T-helper 17 cell (primary cell): ENCODE measurements around the gene MRPS15. TPM values are rescaled to one million over a fixed set of nuclear protein-coding genes. Genes with fewer than 3 reads are reported as not detected.

Experiments used
- ATAC-seq: fragments of 150-1000 bp; cut with Tn5 transposase; 2 replicates; pipeline ENCODE4 v1.10.0; 2021; ENCODE audit warnings: mild to moderate bottlenecking, moderate library complexity
- DNase-seq, 3 donors: peaks; one replicate each; pipeline versions ENCODE4 v3.0.0 to v3.0.0-alpha.2; 2020 to 2021
- H3K9me3 ChIP-seq: one replicate; pipeline ENCODE4 v1.7.0; 2013; ENCODE audit warnings: low read length, mild to moderate bottlenecking; ENCODE audit not compliant: control insufficient read depth, poor library complexity, severe bottlenecking
- H3K27ac Mint-ChIP-seq: one replicate; pipeline ENCODE4 v1.8.0; 2022; ENCODE audit warnings: mild to moderate bottlenecking, moderate library complexity, mixed read lengths
- H3K27me3 Mint-ChIP-seq: one replicate; pipeline ENCODE4 v1.8.0; 2022; ENCODE audit warnings: mixed read lengths
- H3K36me3 Mint-ChIP-seq: one replicate; pipeline ENCODE4 v1.8.0; 2022; ENCODE audit warnings: low read depth, mixed read lengths
- H3K4me1 Mint-ChIP-seq: one replicate; pipeline ENCODE4 v1.8.0; 2022; ENCODE audit warnings: mild to moderate bottlenecking, mixed read lengths
- H3K4me3 Mint-ChIP-seq: one replicate; pipeline ENCODE4 v1.8.0; 2022; ENCODE audit warnings: mild to moderate bottlenecking, moderate library complexity, mixed read lengths
- total RNA-seq, 4 donors: library from RNA in 2 of 4; stranded (reverse) in 2 of 4; gene quantifications; one replicate each; pipeline ENCODE4 v1.2.3 and lab custom pipeline; 2022 to 2026

The MRPS15 gene
- total RNA-seq, 2 donors from 2014 or later: 31.4 to 37.5 TPM

GRCh38 chr1:36446271-36446670, 17.9 kb downstream of the MRPS15 start:
- H3K27ac Mint-ChIP-seq: no peak overlapping the region
- ATAC-seq (no peak), DNase-seq (no peak)
- no peaks in the 10 kb centered on the region for H3K36me3 Mint-ChIP-seq
- peaks cover 14% of the 10 kb centered on the region for H3K4me1 Mint-ChIP-seq
- H3K27me3 Mint-ChIP-seq: no peaks in the 10 kb centered on the region
- H3K4me3 Mint-ChIP-seq: no peak overlapping the region
- no peaks in the 10 kb centered on the region for H3K9me3 ChIP-seq

GRCh38 chr1:36443297-36443696, 20.9 kb downstream of the MRPS15 start:
- DNase-seq (no peak), ATAC-seq (no peak)
- Mint-ChIP-seq H3K4me3 (no peak overlapping the region), H3K4me1 (peaks cover 1% of the 10 kb centered on the region), H3K27ac (no peak overlapping the region), H3K27me3 (no peaks in the 10 kb centered on the region), H3K36me3 (no peaks in the 10 kb centered on the region)
- H3K9me3 ChIP-seq: no peaks in the 10 kb centered on the region

- H3K9me3 ChIP-seq: no peaks in the 10 kb centered on the region
- no peak for DNase-seq
- Mint-ChIP-seq H3K4me1 (no peaks in the 10 kb centered on the region), H3K36me3 (no peaks in the 10 kb centered on the region), H3K4me3 (no peak overlapping the region), H3K27ac (no peak overlapping the region), H3K27me3 (no peaks in the 10 kb centered on the region)
- no peak for ATAC-seq
These were observed 21.8 kb downstream of the MRPS15 start for GRCh38 chr1:36442337-36442736.

- DNase-seq: no peak
- no peaks in the 10 kb centered on the region for H3K36me3 Mint-ChIP-seq
- no peak overlapping the region for H3K27ac Mint-ChIP-seq
- no peaks in the 10 kb centered on the region for H3K9me3 ChIP-seq
- no peaks in the 10 kb centered on the region for H3K4me1 Mint-ChIP-seq
- H3K27me3 Mint-ChIP-seq: no peaks in the 10 kb centered on the region
- ATAC-seq: no peak
- no peak overlapping the region for H3K4me3 Mint-ChIP-seq
These were observed 23.5 kb downstream of the MRPS15 start for GRCh38 chr1:36440646-36441045.

- no peak overlapping the region for H3K27ac Mint-ChIP-seq
- no peaks in the 10 kb centered on the region for H3K9me3 ChIP-seq
- DNase-seq: no peak
- H3K4me1 Mint-ChIP-seq: no peaks in the 10 kb centered on the region
- ATAC-seq: no peak
- H3K27me3 Mint-ChIP-seq: no peaks in the 10 kb centered on the region
- no peak overlapping the region for H3K4me3 Mint-ChIP-seq
- H3K36me3 Mint-ChIP-seq: no peaks in the 10 kb centered on the region
These were observed 24.1 kb downstream of the MRPS15 start for GRCh38 chr1:36440044-36440443.

GRCh38 chr1:36438715-36439114, 25.5 kb downstream of the MRPS15 start:
- DNase-seq (no peak), ATAC-seq (no peak)
- H3K9me3 ChIP-seq: no peaks in the 10 kb centered on the region
- H3K27ac Mint-ChIP-seq: no peak overlapping the region
- no peaks in the 10 kb centered on the region for H3K27me3 Mint-ChIP-seq
- no peak overlapping the region for H3K4me3 Mint-ChIP-seq
- peaks cover 2% of the 10 kb centered on the region for H3K4me1 Mint-ChIP-seq
- no peaks in the 10 kb centered on the region for H3K36me3 Mint-ChIP-seq

GRCh38 chr1:36436821-36437220, 27.4 kb downstream of the MRPS15 start:
- DNase-seq (no peak), ATAC-seq (no peak)
- Mint-ChIP-seq H3K4me1 (peaks cover 7% of the 10 kb centered on the region), H3K27ac (no peak overlapping the region), H3K4me3 (no peak overlapping the region), H3K27me3 (no peaks in the 10 kb centered on the region), H3K36me3 (no peaks in the 10 kb centered on the region)
- H3K9me3 ChIP-seq: no peaks in the 10 kb centered on the region

- Mint-ChIP-seq H3K27ac (no peak overlapping the region), H3K27me3 (peaks cover 4% of the 10 kb centered on the region), H3K4me1 (peaks cover 7% of the 10 kb centered on the region), H3K4me3 (no peak overlapping the region), H3K36me3 (peaks cover 5% of the 10 kb centered on the region)
- ATAC-seq (no peak), DNase-seq (no peak)
- no peaks in the 10 kb centered on the region for H3K9me3 ChIP-seq
These were observed 31.1 kb downstream of the MRPS15 start for GRCh38 chr1:36433102-36433501.

- H3K4me1 Mint-ChIP-seq: peaks cover 7% of the 10 kb centered on the region
- peaks cover 4% of the 10 kb centered on the region for H3K27me3 Mint-ChIP-seq
- no peak overlapping the region for H3K4me3 Mint-ChIP-seq
- DNase-seq (no peak), ATAC-seq (no peak)
- H3K27ac Mint-ChIP-seq: no peak overlapping the region
- no peaks in the 10 kb centered on the region for H3K9me3 ChIP-seq
- H3K36me3 Mint-ChIP-seq: peaks cover 5% of the 10 kb centered on the region
These were observed 31.6 kb downstream of the MRPS15 start for GRCh38 chr1:36432616-36433015.

- H3K36me3 Mint-ChIP-seq: peaks cover under 1% of the 10 kb centered on the region
- no peaks in the 10 kb centered on the region for H3K9me3 ChIP-seq
- no peak overlapping the region for H3K27ac Mint-ChIP-seq
- no peak overlapping the region for H3K4me3 Mint-ChIP-seq
- ATAC-seq (no peak), DNase-seq (no peak)
- peaks cover 2% of the 10 kb centered on the region for H3K27me3 Mint-ChIP-seq
- H3K4me1 Mint-ChIP-seq: peaks cover 3% of the 10 kb centered on the region
These were observed 38.4 kb downstream of the MRPS15 start for GRCh38 chr1:36425791-36426190.

GRCh38 chr1:36421649-36422048, 42.5 kb downstream of the MRPS15 start:
- Mint-ChIP-seq H3K4me3 (no peak overlapping the region), H3K4me1 (peaks cover 16% of the 10 kb centered on the region), H3K36me3 (no peaks in the 10 kb centered on the region), H3K27ac (peak overlapping the region; percentile 92), H3K27me3 (no peaks in the 10 kb centered on the region)
- no peaks in the 10 kb centered on the region for H3K9me3 ChIP-seq
- no peak for ATAC-seq
- DNase-seq: no peak

GRCh38 chr1:36420836-36421317, 43.3 kb downstream of the MRPS15 start:
- H3K9me3 ChIP-seq: no peaks in the 10 kb centered on the region
- DNase-seq (peak; percentile 75 to 90 (median 78)), ATAC-seq (peak; percentile 100)
- peak overlapping the region; percentile 92 for H3K27ac Mint-ChIP-seq
- peaks cover 18% of the 10 kb centered on the region for H3K4me1 Mint-ChIP-seq
- H3K36me3 Mint-ChIP-seq: no peaks in the 10 kb centered on the region
- H3K27me3 Mint-ChIP-seq: no peaks in the 10 kb centered on the region
- H3K4me3 Mint-ChIP-seq: peak overlapping the region; percentile 81

- no peaks in the 10 kb centered on the region for H3K9me3 ChIP-seq
- H3K27ac Mint-ChIP-seq: peak overlapping the region; percentile 92
- H3K4me3 Mint-ChIP-seq: peak overlapping the region; percentile 81
- no peak for DNase-seq
- ATAC-seq: peak; percentile 56
- no peaks in the 10 kb centered on the region for H3K36me3 Mint-ChIP-seq
- H3K27me3 Mint-ChIP-seq: no peaks in the 10 kb centered on the region
- H3K4me1 Mint-ChIP-seq: peaks cover 18% of the 10 kb centered on the region
These were observed 43.8 kb downstream of the MRPS15 start for GRCh38 chr1:36420409-36420808.

GRCh38 chr1:36419569-36419968, 44.6 kb downstream of the MRPS15 start:
- Mint-ChIP-seq H3K27me3 (no peaks in the 10 kb centered on the region), H3K4me1 (peaks cover 18% of the 10 kb centered on the region), H3K27ac (peak overlapping the region; percentile 92), H3K4me3 (no peak overlapping the region), H3K36me3 (no peaks in the 10 kb centered on the region)
- DNase-seq (no peak), ATAC-seq (no peak)
- no peaks in the 10 kb centered on the region for H3K9me3 ChIP-seq
